H1 (cell line): ENCODE data around the gene SUPT4H1. TPM values are rescaled to one million over a fixed set of nuclear protein-coding genes. Genes with fewer than 3 reads are reported as not detected.

ENCODE experiments used
- microRNA counts: library from miRNA; unstranded; fragments of <30 nt; microRNA quantifications from one replicate; lab custom pipeline; 2015
- microRNA-seq, 2 experiments: library from miRNA; unstranded; fragments of <30 nt; microRNA quantifications; one replicate each; pipeline versions ENCODE4 to v1.2.0, GENCODE V29; 2016 to 2020; ENCODE audit warnings: borderline microRNAs expressed in 2 of 2, borderline number of aligned reads in 2 of 2, borderline replicate concordance in 1 of 2
- polyA plus RNA-seq, 7 experiments: library from polyadenylated mRNA; depleted of rRNA in 3 of 7; stranded (reverse) in 5 of 7; unstranded in 2 of 7; fragments of >200 nt in 5 of 7; fragments of 200-250 nt in 2 of 7; gene quantifications; 1 replicate in 5 of 7; 2 replicates in 1 of 7; 4 replicates in 1 of 7; pipeline versions ENCODE4 v1.2.1 to v1.2.3, GENCODE V29; 2011 to 2013; ENCODE audit warnings: missing spikeins in 2 of 7, mixed read lengths in 2 of 7
- small RNA-seq: library from polyadenylated mRNA; stranded (forward); fragments of <200 nt; extraction: miRNeasy Mini kit (QIAGEN cat#:217004); gene quantifications from one replicate; pipeline ENCODE3, GENCODE V24; 2013; ENCODE audit not compliant: insufficient read depth
- total RNA-seq: library from RNA; stranded (reverse); fragmentation: NEBNext Ultra II Directional; extraction: Animal tissue kit (Norgen Biotek cat#: 25700); gene quantifications from 2 replicates; pipeline ENCODE4 v1.2.1, GENCODE V29; 2021

The SUPT4H1 gene
- total and polyA plus RNA-seq, 2 of the 8 experiments (the other 6 are each of a cell fraction or from before 2014, with no cell fraction given): 112 to 143 TPM

MicroRNA genes within 50 kb of the gene (microRNA counts, 767-probe panel; counts per million panel counts)
- microRNA hsa-miR-142-3p (lab: Ali Mortazavi, UCI): 879 counts per million, percentile 95 among the panel's probes with 10 or more counts
- 879 counts per million, percentile 95 among the panel's probes with 10 or more counts for microRNA hsa-miR-142-5p (lab: Ali Mortazavi, UCI)

Small RNAs within 50 kb of the gene (microRNA-seq; reads per million reads assigned to microRNA genes)
- 0 reads per million in 2 experiments for gene MIR4736

Small RNAs within 50 kb of the gene (small RNA-seq; reads per million reads assigned to genes)
- not detected for gene MIR4736

Other genes with a start within 250 kb of the SUPT4H1 start
- gene OR4D1, start 203.8 kb downstream of the SUPT4H1 start, total RNA-seq: 0.32 and 0.33 TPM in 2 replicates
- gene OR4D1, start 203.8 kb downstream of the SUPT4H1 start, polyA plus RNA-seq (2011; rRNA removed): 0.39 and 0.44 TPM in 2 replicates
- not detected in 2 replicates for gene OR4D2, start 185.2 kb downstream of the SUPT4H1 start, total RNA-seq
- not detected in 2 replicates for gene OR4D2, start 185.2 kb downstream of the SUPT4H1 start, polyA plus RNA-seq (2011; rRNA removed)
- not detected in 2 replicates for gene EPX, start 159.5 kb downstream of the SUPT4H1 start, total RNA-seq
- not detected in 2 replicates for gene EPX, start 159.5 kb downstream of the SUPT4H1 start, polyA plus RNA-seq (2011; rRNA removed)
- gene MKS1, start 132.9 kb downstream of the SUPT4H1 start, total RNA-seq: 20.6 and 21.7 TPM in 2 replicates
- gene MKS1, start 132.9 kb downstream of the SUPT4H1 start, polyA plus RNA-seq (2011; rRNA removed): 12.0 and 15.3 TPM in 2 replicates
- gene LPO, start 113.6 kb downstream of the SUPT4H1 start, total RNA-seq: 0.44 and 0.52 TPM in 2 replicates
- gene LPO, start 113.6 kb downstream of the SUPT4H1 start, polyA plus RNA-seq (2011; rRNA removed): 0.38 and 0.46 TPM in 2 replicates
- 0.74 TPM in 1 of 2 replicates, not detected in the other for gene MPO, start 71.3 kb downstream of the SUPT4H1 start, total RNA-seq
- 0.06 and 0.13 TPM in 2 replicates for gene MPO, start 71.3 kb downstream of the SUPT4H1 start, polyA plus RNA-seq (2011; rRNA removed)
- gene TSPOAP1, start 23.4 kb downstream of the SUPT4H1 start, total RNA-seq: 9.2 and 9.8 TPM in 2 replicates
- gene TSPOAP1, start 23.4 kb downstream of the SUPT4H1 start, polyA plus RNA-seq (2011; rRNA removed): 7.6 and 9.8 TPM in 2 replicates
- 0.89 and 2.4 TPM in 2 replicates for gene RNF43, start 65.3 kb upstream of the SUPT4H1 start, total RNA-seq
- gene RNF43, start 65.3 kb upstream of the SUPT4H1 start, polyA plus RNA-seq (2011; rRNA removed): 1.5 and 2.3 TPM in 2 replicates
- not detected in 2 replicates for gene HSF5, start 136.2 kb upstream of the SUPT4H1 start, total RNA-seq
- gene HSF5, start 136.2 kb upstream of the SUPT4H1 start, polyA plus RNA-seq (2011; rRNA removed): 0.02 TPM in 1 of 2 replicates, not detected in the other
- gene MTMR4, start 162.4 kb upstream of the SUPT4H1 start, total RNA-seq: 33.4 and 39.2 TPM in 2 replicates
- 15.9 and 17.7 TPM in 2 replicates for gene MTMR4, start 162.4 kb upstream of the SUPT4H1 start, polyA plus RNA-seq (2011; rRNA removed)